GM12878 (cell line): ENCODE measurements around the gene PRM2. TPM values are rescaled to one million over a fixed set of nuclear protein-coding genes. Genes with fewer than 3 reads are reported as not detected.

Experiments
- ATAC-seq: fragments of 200-7000 bp; cut with Tn5 transposase; 3 replicates; pipeline ENCODE4 v1.9.1; 2020; ENCODE audit warnings: mild to moderate bottlenecking, moderate library complexity
- BruUV-seq: library from RNA; stranded (reverse); fragments of 400-500 nt; replicated peaks from 2 replicates; lab custom pipeline; 2021; lab: Mats Ljungman, UMichigan
- CTCF ChIA-PET: fragments of 300-600 bp; sonication (Branson Sonifier 250); formaldehyde crosslinking; extraction: SDS; loops from one replicate; lab custom pipeline; 2021; ENCODE audit warnings: inconsistent platforms; lab: Yijun Ruan, JAX
- POLR2A ChIA-PET: fragments of 350-600 bp; formaldehyde crosslinking; extraction: SDS; loops from one replicate; lab custom pipeline; 2021; ENCODE audit warnings: inconsistent platforms; lab: Charles Lee
- RAD21 ChIA-PET: fragments of 300-600 bp; sonication (Branson Sonifier 250); formaldehyde crosslinking; loops from one replicate; lab custom pipeline; 2023; ENCODE audit warnings: antibody characterized with exemption; ENCODE audit not compliant: unreplicated experiment; lab: Charles Lee
- SMC1A ChIA-PET: fragments of 300-600 bp; sonication (Branson Sonifier 250); formaldehyde crosslinking; loops from one replicate; lab custom pipeline; 2023; ENCODE audit not compliant: unreplicated experiment, uncharacterized antibody; lab: Charles Lee
- DNase-seq: peaks from one replicate; pipeline ENCODE4 v3.0.0-alpha.2; 2011; ENCODE audit warnings: low read depth, low spot score
- FAIRE-seq: peaks from 3 replicates; lab custom pipeline; 2011; peaks lifted over from hg19 to GRCh38; lab: Jason Lieb, UNC
- H2AFZ ChIP-seq: 2 replicates; pipeline ENCODE4 v1.6.0; 2011; ENCODE audit warnings: low read depth, low read length, control low read depth; ENCODE audit not compliant: control insufficient read depth
- H3K27ac ChIP-seq: 2 replicates; pipeline ENCODE4 v1.5.1; 2011; ENCODE audit warnings: control low read depth; ENCODE audit not compliant: control insufficient read depth, insufficient read depth
- H3K27me3 ChIP-seq, 2 experiments: replicated peaks in 1 of 2; 2 replicates each; pipeline versions ENCODE4 v1.6.0 to v1.6.1; 2011; ENCODE audit warnings: low read length in 1 of 2; ENCODE audit not compliant: control insufficient read depth in 2 of 2, insufficient read depth in 2 of 2
- H3K36me3 ChIP-seq, 2 experiments: 2 replicates each; pipeline ENCODE4 v1.5.1; 2011; ENCODE audit warnings: low read length in 1 of 2; ENCODE audit not compliant: control insufficient read depth in 2 of 2, insufficient read depth in 2 of 2
- H3K4me1 ChIP-seq: 2 replicates; pipeline ENCODE4 v1.6.1; 2011; ENCODE audit warnings: mild to moderate bottlenecking, low read length, moderate library complexity, mixed read lengths; ENCODE audit not compliant: control insufficient read depth, insufficient read depth
- H3K4me2 ChIP-seq: 2 replicates; pipeline ENCODE4 v1.6.0; 2011; ENCODE audit warnings: control low read depth; ENCODE audit not compliant: control insufficient read depth, insufficient read depth
- H3K4me3 ChIP-seq: fragments of 200-600 bp; sonication (generic); 2 replicates; pipeline ENCODE4 v1.5.1; 2016
- H3K79me2 ChIP-seq: 2 replicates; pipeline ENCODE4 v1.6.0; 2011; ENCODE audit warnings: low read length; ENCODE audit not compliant: control insufficient read depth, insufficient read depth
- H3K9ac ChIP-seq: 2 replicates; pipeline ENCODE4 v1.8.0; 2011; ENCODE audit warnings: low read length, control low read depth, mixed read lengths; ENCODE audit not compliant: control insufficient read depth, insufficient read depth
- H3K9me3 ChIP-seq: replicated peaks from 3 replicates; pipeline ENCODE4 v1.5.1; 2011; ENCODE audit warnings: mild to moderate bottlenecking, low read length; ENCODE audit not compliant: control insufficient read depth, insufficient read depth
- H4K20me1 ChIP-seq: 2 replicates; pipeline ENCODE4 v1.6.0; 2011; ENCODE audit not compliant: control insufficient read depth, insufficient read depth
- ATF7 ChIP-seq: fragments of 450-650 bp; IDR thresholded peaks from 2 replicates; pipeline ENCODE4 v1.6.1; 2016; ENCODE audit warnings: low read depth, mild to moderate bottlenecking
- CBFB ChIP-seq: IDR thresholded peaks from 2 replicates; pipeline ENCODE4 v1.6.1; 2016; ENCODE audit warnings: antibody characterized with exemption, low read depth
- CHD1 ChIP-seq: IDR thresholded peaks from 2 replicates; pipeline ENCODE4 v1.6.1; 2012; ENCODE audit warnings: low read depth, low read length, improper control_type of control experiment
- CUX1 ChIP-seq: IDR thresholded peaks from 2 replicates; pipeline ENCODE4 v1.6.1; 2012; ENCODE audit warnings: improper control_type of control experiment, low read depth, low read length; ENCODE audit not compliant: insufficient replicate concordance
- E4F1 ChIP-seq: fragments of 450-650 bp; IDR thresholded peaks from 2 replicates; pipeline ENCODE4 v1.6.1; 2018; ENCODE audit warnings: borderline replicate concordance, mild to moderate bottlenecking; ENCODE audit not compliant: partially characterized antibody
- HDGF ChIP-seq: fragments of 450-650 bp; IDR thresholded peaks from 2 replicates; pipeline ENCODE4 v1.6.1; 2016; ENCODE audit warnings: antibody characterized with exemption
- IKZF1 ChIP-seq: fragments of 450-650 bp; conservative IDR thresholded peaks from 2 replicates; pipeline ENCODE4 v1.6.1; 2017; ENCODE audit warnings: antibody characterized with exemption, mild to moderate bottlenecking
- MYC ChIP-seq: IDR thresholded peaks from 2 replicates; pipeline ENCODE4 v1.6.1; 2011; ENCODE audit warnings: mild to moderate bottlenecking, low read length, moderate library complexity, inconsistent platforms; ENCODE audit not compliant: insufficient read depth, insufficient replicate concordance, insufficient read length, severe bottlenecking
- RFX5 ChIP-seq: IDR thresholded peaks from 2 replicates; pipeline ENCODE4 v1.6.1; 2011; ENCODE audit warnings: low read depth, low read length, improper control_type of control experiment
- SREBF2 ChIP-seq: IDR thresholded peaks from 2 replicates; pipeline ENCODE4 v1.6.1; 2012; ENCODE audit warnings: mild to moderate bottlenecking, low read length
- TCF12 ChIP-seq: IDR thresholded peaks from 2 replicates; pipeline ENCODE4 v1.6.1; 2011; ENCODE audit warnings: low read depth, mild to moderate bottlenecking, low read length
- YY1 ChIP-seq: IDR thresholded peaks from 2 replicates; pipeline ENCODE4 v1.6.1; 2011; ENCODE audit warnings: low read depth, mild to moderate bottlenecking, low read length
- ZBTB40 ChIP-seq: fragments of 450-650 bp; IDR thresholded peaks from 2 replicates; pipeline ENCODE4 v1.6.1; 2016; ENCODE audit warnings: mild to moderate bottlenecking, moderate library complexity, borderline replicate concordance
- WGBS: methylation state at CpG from one replicate; pipeline ENCODE4 v1.1.6; 2016; ENCODE audit warnings: low lambda C conversion rate; ENCODE audit not compliant: insufficient replicate concordance, insufficient coverage; ENCODE audit errors: missing lambda C conversion rate; 5-methylcytosine and 5-hydroxymethylcytosine counted together
- in situ Hi-C: fragments of 300-500 bp; cut with MboI; formaldehyde crosslinking; loops from 9 replicates; pipeline ENCODE4 v1.14.3; 2018; ENCODE audit warnings: mixed read lengths
- intact Hi-C: fragments of 100-400 bp; cut with micrococcal nuclease; formaldehyde crosslinking; loops from one replicate; pipeline ENCODE4 v1.14.2; 2022; ENCODE audit not compliant: unreplicated experiment
- polyA plus RNA-seq, 11 experiments: library from polyadenylated mRNA; depleted of rRNA in 4 of 11; unstranded in 6 of 11; stranded (reverse) in 5 of 11; fragments of >200 nt; fragmentation: Nextera tagmentation in 4 of 11; fragmentation: Illumina TruSeq in 1 of 11; extraction: Ambion mirVana in 4 of 11; extraction: Trizol in 1 of 11; gene quantifications; 1 replicate in 1 of 11; 2 replicates in 10 of 11; pipeline versions ENCODE4 v1.2.1 to v1.2.3, GENCODE V29; 2011 to 2016; ENCODE audit warnings: inconsistent platforms in 2 of 11, missing spikeins in 2 of 11, low read depth in 1 of 11
- total RNA-seq, 4 experiments: library from RNA; depleted of rRNA in 3 of 4; stranded (reverse); fragments of >200 nt in 3 of 4; fragmentation: Illumina TruSeq in 1 of 4; extraction: Trizol in 1 of 4; gene quantifications; 2 replicates each; pipeline versions ENCODE4 v1.2.1 to v1.2.3, GENCODE V29; 2013 to 2021

Gene PRM2
- total and polyA plus RNA-seq, 10 of the 15 experiments (the other 5 are each of a cell fraction or from before 2014, with no cell fraction given): not detected

- no peak overlapping the region for H3K4me3 ChIP-seq
- no peaks in the 10 kb centered on the region for H4K20me1 ChIP-seq
- no peaks in the 10 kb centered on the region; the same call in 1 of the 2 replicates for H3K79me2 ChIP-seq
- no peak for DNase-seq
- SMC1A ChIA-PET: interaction anchor here (0.7 to 8.4 kb wide), 4 partner anchors 15 to 78 kb away, joined by 3 to 108 read pairs (median 3); partner anchors contain the start of gene SOCS1
- BruUV-seq: no TSS peak
- FAIRE-seq: no peak
- peaks cover 2% of the 10 kb centered on the region; the same call in 2 of the 3 replicates for H3K9me3 ChIP-seq
- no peak overlapping the region for H3K27ac ChIP-seq
- no peaks in the 10 kb centered on the region for H3K27me3 ChIP-seq
- no peaks in the 10 kb centered on the region for H3K36me3 ChIP-seq
- no peak overlapping the region for H2AFZ ChIP-seq
- no peak overlapping the region; the same call in 1 of the 2 replicates for H3K4me2 ChIP-seq
- intact Hi-C loops: no loop called here
- ATAC-seq: no peak
- no peak overlapping the region for H3K9ac ChIP-seq
- RAD21 ChIA-PET: no interaction called here
- H3K4me1 ChIP-seq: peaks cover 54% of the 10 kb centered on the region
- in situ Hi-C loops: loop anchor here (10.0 kb wide), 1 partner anchor 998 kb away; no protein-coding TSS in a partner anchor
- WGBS: 41% methylated on average over 4 of the region's 4 CpGs
- CTCF ChIA-PET: interaction anchor here (1.9 kb wide), 1 partner anchor 51 kb away, joined by 8 read pairs; no protein-coding TSS in a partner anchor
- POLR2A ChIA-PET: interaction anchor here (0.5 to 1.0 kb wide), 2 partner anchors 49 to 334 kb away, joined by 3 to 7 read pairs; no protein-coding TSS in a partner anchor
- TF ChIP-seq TCF12 (no peak), E4F1 (no peak), ZBTB40 (peak; percentile 37; the same call in 1 of the 2 replicates), CBFB (no peak), ATF7 (no peak), IKZF1 (no peak), SREBF2 (no peak), HDGF (no peak), RFX5 (no peak), YY1 (no peak), CUX1 (no peak), MYC (no peak), CHD1 (no peak)
These were observed 26.7 kb upstream of the PRM2 start for GRCh38 chr16:11302977-11303376.
